HepG2 (cell line): Measurements from ENCODE around the gene PAPSS2. TPM values are rescaled to one million over a fixed set of nuclear protein-coding genes. Genes with fewer than 3 reads are reported as not detected.

ENCODE experiments used
- BCL6 ChIP-seq: IDR thresholded peaks from 2 replicates; pipeline ENCODE4 v1.6.1; 2016; ENCODE audit warnings: missing genetic modification reagents, missing compliant biosample characterization
- ETV5 ChIP-seq: IDR thresholded peaks from 2 replicates; pipeline ENCODE4 v1.6.1; 2018; ENCODE audit warnings: missing biosample characterization, missing genetic modification reagents, inconsistent platforms, borderline replicate concordance
- GABPB1 ChIP-seq: IDR thresholded peaks from 2 replicates; pipeline ENCODE4 v1.6.1; 2016; ENCODE audit warnings: mild to moderate bottlenecking, missing genetic modification reagents, moderate library complexity, missing compliant biosample characterization
- MAFG ChIP-seq: sonication (generic); formaldehyde crosslinking; IDR thresholded peaks from 2 replicates; pipeline ENCODE4 v1.5.1; 2020; ENCODE audit warnings: mild to moderate bottlenecking, missing genetic modification reagents
- MAFK ChIP-seq, 2 experiments: IDR thresholded peaks in 1 of 2; conservative IDR thresholded peaks in 1 of 2; 2 replicates each; pipeline ENCODE4 v1.6.1; 2011; ENCODE audit warnings: improper control_type of control experiment in 2 of 2, low read length in 2 of 2
- NFATC3 ChIP-seq: sonication (generic); formaldehyde crosslinking; IDR thresholded peaks from 2 replicates; pipeline ENCODE4 v1.5.1; 2020; ENCODE audit warnings: mild to moderate bottlenecking, missing genetic modification reagents
- RELA ChIP-seq: sonication (generic); formaldehyde crosslinking; IDR thresholded peaks from 2 replicates; pipeline ENCODE4 v1.4.0; 2020; ENCODE audit warnings: missing genetic modification reagents
- SSRP1 ChIP-seq: IDR thresholded peaks from 2 replicates; pipeline ENCODE4 v1.6.1; 2016; ENCODE audit warnings: control low read depth
- TFAP4 ChIP-seq: sonication (generic); IDR thresholded peaks from 2 replicates; pipeline ENCODE4 v1.6.1; 2016; ENCODE audit warnings: low read depth, borderline replicate concordance
- THAP7 ChIP-seq: sonication (generic); formaldehyde crosslinking; IDR thresholded peaks from 2 replicates; pipeline ENCODE4 v1.8.1; 2023; ENCODE audit warnings: mild to moderate bottlenecking, missing genetic modification reagents
- ZNF276 ChIP-seq: sonication (generic); formaldehyde crosslinking; IDR thresholded peaks from 2 replicates; pipeline ENCODE4 v1.4.0; 2020; ENCODE audit warnings: mild to moderate bottlenecking, low read depth, missing genetic modification reagents
- ZNF549 ChIP-seq: sonication (generic); formaldehyde crosslinking; IDR thresholded peaks from 2 replicates; pipeline ENCODE4 v1.5.0; 2020; ENCODE audit warnings: missing genetic modification reagents
- ZNF574 ChIP-seq: sonication (generic); formaldehyde crosslinking; IDR thresholded peaks from 2 replicates; pipeline ENCODE4 v1.4.0; 2020; ENCODE audit warnings: missing genetic modification reagents
- ZNF766 ChIP-seq: sonication (generic); formaldehyde crosslinking; IDR thresholded peaks from 2 replicates; pipeline ENCODE4 v1.5.0; 2020; ENCODE audit warnings: missing genetic modification reagents, borderline replicate concordance
- ZSCAN9 ChIP-seq: IDR thresholded peaks from 2 replicates; pipeline ENCODE4 v1.6.1; 2016; ENCODE audit warnings: borderline replicate concordance
- polyA plus RNA-seq, 8 experiments: library from polyadenylated mRNA; depleted of rRNA in 3 of 8; stranded (reverse) in 7 of 8; unstranded in 1 of 8; fragments of >200 nt; fragmentation: Illumina TruSeq in 4 of 8; extraction: Trizol in 4 of 8; gene quantifications; 2 replicates each; pipeline versions ENCODE4 v1.2.1 to v1.2.3, GENCODE V29; 2011 to 2016; ENCODE audit warnings: low read depth in 4 of 8, missing spikeins in 1 of 8, mixed read lengths in 1 of 8; ENCODE audit not compliant: insufficient read depth in 1 of 8
- total RNA-seq, 5 experiments: library from RNA; depleted of rRNA; stranded (reverse); fragments of >200 nt; fragmentation: Illumina TruSeq; extraction: Trizol; gene quantifications; 2 replicates each; pipeline ENCODE4 v1.2.3, GENCODE V29; 2016; ENCODE audit warnings: low read depth in 1 of 5
- TF ChIP-seq, protein P1 (sequence below): sonication (generic); formaldehyde crosslinking; IDR thresholded peaks from 2 replicates; pipeline ENCODE4 v1.5.1; 2020; ENCODE audit warnings: mild to moderate bottlenecking, missing genetic modification reagents, borderline replicate concordance

PAPSS2 gene
- total and polyA plus RNA-seq, 2 of the 13 experiments (the other 11 are each of a cell fraction or from before 2014, with no cell fraction given) = 0.11 to 0.12 TPM

DNA sequence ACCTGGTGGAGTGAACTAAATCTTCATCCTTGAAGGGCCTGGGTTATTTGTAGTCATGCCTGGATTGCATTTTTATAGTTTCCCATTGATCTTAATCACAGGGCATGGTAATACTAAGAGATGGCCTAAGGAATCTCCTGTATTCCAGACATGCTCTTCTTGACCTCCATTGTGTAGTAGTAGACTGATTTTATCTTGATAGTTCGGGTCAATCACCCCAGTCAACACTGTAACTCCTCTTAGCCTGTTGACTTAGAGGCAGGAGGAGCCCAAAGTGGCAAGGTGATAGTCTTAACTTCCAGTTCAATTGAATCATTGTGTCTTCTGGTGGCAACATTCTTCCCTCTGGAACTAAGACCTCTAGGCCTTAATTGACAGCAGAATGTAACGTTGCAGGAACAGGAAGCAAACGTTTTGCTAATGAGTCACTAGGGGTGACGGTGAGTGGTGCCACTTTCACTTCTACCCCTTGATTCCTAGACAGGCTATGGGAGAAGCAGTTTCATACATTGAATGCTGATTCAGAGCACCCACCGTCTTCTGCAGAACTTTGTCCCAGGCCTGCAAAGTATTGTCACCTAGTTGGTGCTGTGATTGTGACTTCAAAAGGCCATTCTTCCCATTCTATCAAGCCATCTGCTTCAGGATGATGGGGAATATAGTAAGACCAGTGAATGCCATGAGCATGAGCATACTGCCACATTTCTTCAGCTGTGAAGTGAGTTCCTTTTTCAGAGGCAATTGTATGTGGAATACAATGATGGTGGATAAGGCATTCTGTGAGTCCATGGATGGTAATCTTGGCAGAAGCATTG, 24.0 kb upstream of the PAPSS2 start (continued):
- TF ChIP-seq, protein P1, sequence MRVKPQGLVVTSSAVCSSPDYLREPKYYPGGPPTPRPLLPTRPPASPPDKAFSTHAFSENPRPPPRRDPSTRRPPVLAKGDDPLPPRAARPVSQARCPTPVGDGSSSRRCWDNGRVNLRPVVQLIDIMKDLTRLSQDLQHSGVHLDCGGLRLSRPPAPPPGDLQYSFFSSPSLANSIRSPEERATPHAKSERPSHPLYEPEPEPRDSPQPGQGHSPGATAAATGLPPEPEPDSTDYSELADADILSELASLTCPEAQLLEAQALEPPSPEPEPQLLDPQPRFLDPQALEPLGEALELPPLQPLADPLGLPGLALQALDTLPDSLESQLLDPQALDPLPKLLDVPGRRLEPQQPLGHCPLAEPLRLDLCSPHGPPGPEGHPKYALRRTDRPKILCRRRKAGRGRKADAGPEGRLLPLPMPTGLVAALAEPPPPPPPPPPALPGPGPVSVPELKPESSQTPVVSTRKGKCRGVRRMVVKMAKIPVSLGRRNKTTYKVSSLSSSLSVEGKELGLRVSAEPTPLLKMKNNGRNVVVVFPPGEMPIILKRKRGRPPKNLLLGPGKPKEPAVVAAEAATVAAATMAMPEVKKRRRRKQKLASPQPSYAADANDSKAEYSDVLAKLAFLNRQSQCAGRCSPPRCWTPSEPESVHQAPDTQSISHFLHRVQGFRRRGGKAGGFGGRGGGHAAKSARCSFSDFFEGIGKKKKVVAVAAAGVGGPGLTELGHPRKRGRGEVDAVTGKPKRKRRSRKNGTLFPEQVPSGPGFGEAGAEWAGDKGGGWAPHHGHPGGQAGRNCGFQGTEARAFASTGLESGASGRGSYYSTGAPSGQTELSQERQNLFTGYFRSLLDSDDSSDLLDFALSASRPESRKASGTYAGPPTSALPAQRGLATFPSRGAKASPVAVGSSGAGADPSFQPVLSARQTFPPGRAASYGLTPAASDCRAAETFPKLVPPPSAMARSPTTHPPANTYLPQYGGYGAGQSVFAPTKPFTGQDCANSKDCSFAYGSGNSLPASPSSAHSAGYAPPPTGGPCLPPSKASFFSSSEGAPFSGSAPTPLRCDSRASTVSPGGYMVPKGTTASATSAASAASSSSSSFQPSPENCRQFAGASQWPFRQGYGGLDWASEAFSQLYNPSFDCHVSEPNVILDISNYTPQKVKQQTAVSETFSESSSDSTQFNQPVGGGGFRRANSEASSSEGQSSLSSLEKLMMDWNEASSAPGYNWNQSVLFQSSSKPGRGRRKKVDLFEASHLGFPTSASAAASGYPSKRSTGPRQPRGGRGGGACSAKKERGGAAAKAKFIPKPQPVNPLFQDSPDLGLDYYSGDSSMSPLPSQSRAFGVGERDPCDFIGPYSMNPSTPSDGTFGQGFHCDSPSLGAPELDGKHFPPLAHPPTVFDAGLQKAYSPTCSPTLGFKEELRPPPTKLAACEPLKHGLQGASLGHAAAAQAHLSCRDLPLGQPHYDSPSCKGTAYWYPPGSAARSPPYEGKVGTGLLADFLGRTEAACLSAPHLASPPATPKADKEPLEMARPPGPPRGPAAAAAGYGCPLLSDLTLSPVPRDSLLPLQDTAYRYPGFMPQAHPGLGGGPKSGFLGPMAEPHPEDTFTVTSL (CRISPR knock-in tag) = 0 out of 2 replicates have a peak, but pooled peaks have one; percentile 32
- TF ChIP-seq ZNF766 (CRISPR knock-in tag) (no peak), MAFK (conservative IDR thresholded peaks at IDR 0.05 in 1 of 2, IDR thresholded peaks at IDR 0.05 in 1 of 2; ENCODE audit: low read length in 2 of 2) (no peak), RELA (CRISPR knock-in tag) (no peak), SSRP1 (CRISPR knock-in tag) (no peak), TFAP4 (no peak), BCL6 (CRISPR knock-in tag) (peak; percentile 42; the same call in 1 of the 2 replicates), ETV5 (peak; percentile 54; the same call in 1 of the 2 replicates), ZNF549 (CRISPR knock-in tag) (no peak), GABPB1 (CRISPR knock-in tag) (0 out of 2 replicates have a peak, but pooled peaks have one; percentile 25), ZNF574 (CRISPR knock-in tag) (no peak), THAP7 (CRISPR knock-in tag) (no peak), ZNF276 (CRISPR knock-in tag) (no peak), MAFG (no peak), ZSCAN9 (CRISPR knock-in tag) (no peak), NFATC3 (CRISPR knock-in tag) (no peak)
